Nucleus accumbens (tissue), 56 donors: Measurements from ENCODE around the gene PDIA4.

Experiments used
- DNase-seq, 56 donors: peaks; one replicate each; lab custom pipeline; 2025; lab: John Stamatoyannopoulos, UW

The PDIA4 gene

DNA sequence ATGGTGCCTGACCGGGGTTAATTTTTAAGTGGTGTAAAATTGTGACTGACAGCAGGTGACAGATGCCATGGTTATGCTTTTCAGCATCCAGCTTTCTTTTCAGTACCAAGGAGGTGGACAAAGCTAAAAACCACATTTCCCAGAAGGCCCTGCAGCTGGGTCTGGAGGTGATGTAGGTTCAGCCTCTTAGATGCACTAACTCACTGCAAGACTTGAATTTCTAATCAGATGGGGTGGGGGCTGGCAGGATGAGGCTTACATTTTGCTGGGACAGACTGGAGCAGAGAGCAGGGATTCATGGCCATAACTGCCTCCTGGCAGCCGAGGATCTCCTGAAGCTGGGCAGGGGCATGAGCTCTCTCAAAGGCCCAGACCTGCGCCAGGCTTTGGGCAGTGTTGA lies 52.4 kb downstream of the PDIA4 start:
- DNase-seq = no peak

- DNase-seq = no peak
Measured at GRCh38 chr7:148973256-148973655, 55.0 kb downstream of the PDIA4 start.

DNA sequence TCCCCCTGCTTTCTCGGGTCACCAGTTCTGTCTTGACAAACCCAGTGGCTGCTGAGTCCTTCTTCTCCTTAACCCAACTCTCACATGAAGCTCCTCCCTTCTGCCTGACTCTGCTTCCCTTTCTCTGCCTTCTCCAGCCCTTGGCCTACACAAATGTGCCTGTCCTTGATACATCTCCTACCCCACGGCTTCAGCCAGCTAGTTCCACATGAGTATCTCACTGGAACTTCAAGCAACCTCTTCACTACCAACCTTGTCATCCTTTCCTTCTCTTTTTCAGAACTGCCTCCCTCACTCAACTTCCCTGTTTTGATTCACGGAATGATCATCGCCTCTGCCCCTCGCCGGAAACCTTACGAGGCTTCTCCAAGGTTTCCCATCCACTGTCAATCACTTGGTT lies 55.9 kb downstream of the PDIA4 start:
- no peak for DNase-seq

DNA sequence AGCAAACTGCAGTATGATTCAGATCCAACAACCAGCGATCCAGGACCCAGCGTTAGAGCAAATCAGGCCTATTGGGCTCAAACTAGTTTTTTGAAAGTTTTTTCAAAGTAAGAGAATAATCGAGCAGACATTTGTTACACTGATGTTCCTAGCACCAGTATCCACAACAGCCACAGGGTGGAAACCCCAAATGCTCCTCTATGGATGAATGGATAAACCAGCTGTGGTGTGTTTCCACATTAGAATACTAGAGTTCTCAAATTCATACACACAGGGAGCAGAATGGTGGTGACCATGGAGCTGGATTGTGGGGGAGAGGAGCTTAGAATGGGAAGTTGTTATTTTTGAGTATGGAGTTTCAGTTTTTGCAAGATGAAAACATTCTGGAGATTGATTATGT lies 60.7 kb downstream of the PDIA4 start:
- no peak for DNase-seq

DNA sequence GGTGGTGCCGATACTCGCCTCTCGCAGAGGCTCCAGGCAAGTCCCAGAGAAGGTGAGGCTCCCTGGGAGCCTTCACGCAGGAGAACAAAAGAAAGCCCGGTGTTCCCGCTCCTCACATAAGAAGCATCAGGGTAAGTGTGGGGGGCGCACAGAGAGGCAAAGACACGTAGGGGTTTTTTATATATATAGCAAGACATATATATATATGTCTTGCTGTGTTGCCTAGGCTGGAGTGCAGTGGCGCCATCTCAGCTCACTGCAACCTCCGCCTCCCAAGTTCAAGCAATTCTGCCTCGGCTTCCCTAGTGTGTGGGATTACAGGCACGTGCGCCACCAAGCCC lies 61.3 kb downstream of the PDIA4 start:
- DNase-seq = no peak

DNA sequence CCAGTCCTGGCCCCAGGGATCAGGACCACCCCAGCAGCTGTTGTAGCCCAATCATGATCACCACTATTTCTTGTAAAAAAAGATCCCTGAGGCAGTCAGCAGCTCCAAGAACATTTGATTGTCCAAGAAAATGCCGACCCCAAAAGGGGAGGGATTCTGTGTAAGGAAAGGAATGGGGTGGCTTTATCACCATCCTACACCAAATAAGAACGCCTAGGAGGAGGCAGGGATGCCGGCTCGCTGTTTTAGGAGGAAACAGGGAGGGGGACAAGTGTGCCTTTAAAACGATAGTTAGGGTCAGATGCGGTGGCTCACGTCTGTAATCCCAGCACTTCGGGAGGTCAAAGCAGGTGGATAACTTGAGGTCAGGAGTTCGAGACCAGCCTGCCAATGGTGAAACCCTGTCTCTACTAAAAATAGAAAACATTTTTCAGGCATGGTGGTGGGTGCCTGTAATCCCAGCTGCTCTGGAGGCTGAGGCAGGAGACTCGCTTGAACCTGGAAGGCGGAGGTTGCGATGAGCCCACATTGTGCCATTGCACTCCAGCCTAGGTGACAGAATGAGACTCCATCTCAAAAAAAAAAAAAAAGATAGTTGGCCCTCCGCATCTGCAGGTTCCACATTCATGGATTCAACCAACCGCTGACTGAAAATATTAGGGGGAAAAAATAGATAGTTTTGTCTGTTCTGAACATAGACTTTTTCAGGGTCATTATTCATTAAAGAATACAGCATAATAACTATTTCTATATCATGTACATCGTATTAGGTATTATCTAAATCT lies 63.6 kb downstream of the PDIA4 start:
- DNase-seq = peak in 1 of 56 donors; percentile 8

GRCh38 chr7:148963583-148964482 lies 64.5 kb downstream of the PDIA4 start:
- peak in 11 of 56 donors; percentile 10 to 49 (median 25) for DNase-seq

GRCh38 chr7:148962823-148963582 lies 65.3 kb downstream of the PDIA4 start:
- DNase-seq = peak in 43 of 56 donors; percentile 10 to 87 (median 60)

DNA sequence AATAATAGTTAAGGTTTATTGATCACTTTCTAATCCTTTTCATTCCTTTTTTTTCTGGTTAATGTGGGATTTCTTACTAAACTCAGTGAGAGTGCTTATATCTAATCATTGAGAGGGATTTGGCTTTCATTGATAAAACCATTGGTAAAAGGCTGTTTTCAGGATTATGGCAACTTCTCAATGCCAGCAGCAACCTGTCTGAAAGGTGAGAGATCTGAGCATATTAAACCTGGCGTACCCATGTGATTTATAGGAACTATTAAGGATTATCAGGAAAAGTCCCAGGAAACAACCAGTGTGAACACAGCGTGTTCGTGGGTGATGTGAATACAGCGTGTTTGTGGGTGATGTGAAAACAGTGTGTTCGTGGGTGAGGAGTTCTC lies 65.9 kb downstream of the PDIA4 start:
- peak in 5 of 56 donors; percentile 19 to 47 (median 44) for DNase-seq

DNA sequence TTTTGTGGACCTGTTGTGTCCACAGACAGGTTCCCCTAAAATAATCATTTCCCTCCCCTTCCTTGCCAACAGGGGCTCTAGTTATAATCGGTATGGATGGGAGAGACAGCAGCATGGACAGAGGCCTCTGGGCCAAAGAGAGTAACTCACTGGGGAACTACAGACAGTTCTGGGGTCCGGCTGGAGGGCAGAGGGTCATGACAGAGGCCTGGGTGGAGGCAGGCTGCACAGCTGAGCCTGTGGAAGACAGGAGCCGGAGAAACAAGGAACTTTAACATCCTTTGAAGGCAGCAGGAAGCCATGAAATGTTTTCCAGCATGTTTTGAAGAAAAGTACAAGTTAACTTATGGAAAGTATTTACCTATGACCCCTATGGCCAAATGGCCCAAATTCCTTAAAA lies 68.6 kb downstream of the PDIA4 start:
- no peak for DNase-seq

DNA sequence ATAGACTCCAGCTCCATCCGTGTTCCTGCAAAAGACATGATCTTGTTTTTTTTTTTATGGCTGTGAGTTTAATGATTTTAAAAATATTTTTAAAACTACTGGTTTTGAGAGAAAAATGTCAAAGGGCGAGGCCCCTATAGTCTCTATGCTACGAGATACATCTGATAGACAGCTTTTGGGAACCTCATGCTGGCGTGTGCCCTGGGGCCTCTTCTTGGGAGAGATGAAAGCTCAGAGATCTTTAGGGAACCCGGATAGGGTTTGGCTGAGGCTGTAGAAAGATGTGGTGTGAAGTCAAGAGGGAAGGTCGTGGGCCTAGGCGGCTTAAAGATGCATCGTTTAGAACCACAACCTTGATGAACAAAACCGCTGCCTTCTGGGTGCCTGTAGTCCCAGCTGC lies 70.2 kb downstream of the PDIA4 start:
- DNase-seq = no peak

DNA sequence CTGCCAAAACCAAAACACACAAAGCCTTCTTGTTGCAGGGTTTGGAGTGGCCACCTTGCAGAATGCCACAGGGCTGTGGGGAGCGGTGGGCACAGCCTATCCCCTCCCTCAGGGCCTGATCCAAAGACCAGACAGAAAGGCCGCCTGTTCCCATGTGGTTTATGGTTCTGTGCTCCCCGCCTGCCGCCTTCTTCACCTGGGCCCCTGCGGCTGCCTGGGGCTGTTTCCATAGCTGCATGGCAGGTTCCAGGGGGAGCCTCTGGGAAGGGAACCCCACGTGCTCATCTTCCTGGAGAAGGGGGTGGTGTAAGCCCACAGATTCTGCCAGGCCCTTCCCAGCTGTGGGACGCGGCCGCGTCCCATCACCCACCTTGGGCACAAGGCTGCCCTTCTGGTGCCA lies 73.5 kb downstream of the PDIA4 start:
- no peak for DNase-seq

DNA sequence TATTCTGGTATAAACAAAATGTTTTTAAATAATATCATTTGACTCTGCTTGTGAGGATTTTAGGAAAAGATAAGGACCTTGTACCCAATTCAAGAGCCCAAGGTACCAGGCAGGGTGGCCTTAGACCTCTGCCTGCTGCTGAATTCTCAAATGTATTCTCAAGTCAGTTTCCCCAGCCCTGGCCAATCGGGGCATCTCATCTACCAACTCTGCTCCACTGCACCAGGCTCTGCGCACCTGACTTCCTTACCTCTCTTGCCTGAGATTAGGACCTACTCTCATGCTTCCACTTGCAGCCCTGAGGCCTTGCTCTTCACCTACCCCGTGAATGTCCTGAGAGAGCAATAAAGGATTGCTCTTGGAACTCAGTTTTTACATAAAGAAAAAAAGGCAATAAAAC lies 74.6 kb downstream of the PDIA4 start:
- DNase-seq = no peak
